ENCODE measurements around the gene EFNB1.

Gene EFNB1

DNA sequence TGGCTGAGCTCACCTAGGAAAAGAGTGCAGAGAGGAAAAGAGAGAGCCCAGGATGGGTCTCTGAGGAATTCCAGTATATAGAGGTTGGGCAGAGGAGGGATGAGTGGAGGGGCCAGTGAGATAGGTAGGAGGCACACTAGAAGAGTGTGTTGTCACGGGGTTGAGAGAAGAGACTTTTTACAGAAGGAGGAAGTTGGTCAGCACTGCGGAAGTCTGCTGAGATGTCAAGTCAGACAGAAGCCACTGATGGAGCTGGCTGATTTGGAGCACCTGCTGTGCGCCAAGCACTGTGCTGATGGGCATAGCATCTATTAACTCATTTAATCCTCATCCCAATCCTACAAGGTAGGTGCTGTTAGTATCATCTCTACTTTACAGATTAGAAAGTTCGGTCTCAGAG is 60.4 kb downstream of the EFNB1 start:
- DNase-seq (ENCODE audit: low spot score) = no peak
